Adrenal gland (tissue), 12 donors: ENCODE data around the gene YKT6. TPM values are rescaled to one million over a fixed set of nuclear protein-coding genes. Genes with fewer than 3 reads are reported as not detected.

Source experiments
- DNase-seq, 7 donors: peaks; one replicate each; pipeline ENCODE4 v3.0.0-alpha.2; 2019 to 2020
- H3K27ac ChIP-seq, 5 donors: fragments of 200-600 bp; sonication (generic) in 4 of 5; 1 replicate in 3 of 5; 2 replicates in 2 of 5; pipeline versions ENCODE4 v1.5.1 to v1.8.0; 2016 to 2020; ENCODE audit warnings: mild to moderate bottlenecking in 1 of 5
- H3K27me3 ChIP-seq: fragments of 200-600 bp; 2 replicates; pipeline ENCODE4 v1.8.0; 2021
- H3K36me3 ChIP-seq, 2 donors: fragments of 200-600 bp; replicated peaks in 1 of 2; 1 replicate in 1 of 2; 2 replicates in 1 of 2; pipeline versions ENCODE4 v1.5.1 to v1.8.0; 2018 to 2022
- H3K4me1 ChIP-seq, 2 donors: fragments of 200-600 bp; replicated peaks in 1 of 2; 1 replicate in 1 of 2; 2 replicates in 1 of 2; pipeline versions ENCODE4 v1.5.1 to v1.8.0; 2018 to 2021
- H3K4me3 ChIP-seq, 4 donors: fragments of 200-600 bp; sonication (generic) in 3 of 4; one replicate each; pipeline ENCODE4 v1.5.1; 2016 to 2018
- H3K9me3 ChIP-seq, 3 donors: fragments of 200-600 bp; sonication (generic) in 1 of 3; replicated peaks in 1 of 3; 1 replicate in 2 of 3; 2 replicates in 1 of 3; pipeline versions ENCODE4 v1.5.1 to v1.8.0; 2016 to 2021
- POLR2A ChIP-seq, 2 donors: fragments of 450-650 bp; IDR thresholded peaks; one replicate each; pipeline ENCODE4 v1.6.1; 2017; ENCODE audit warnings: antibody characterized with exemption in 2 of 2, mild to moderate bottlenecking in 2 of 2, moderate library complexity in 1 of 2
- WGBS, 4 donors: extraction: QIAGEN DNeasy Blood & Tissue Kit in 2 of 4; methylation state at CpG; one replicate each; pipeline versions ENCODE4 v1.1.5 to v1.1.7; 2013 to 2017; 5-methylcytosine and 5-hydroxymethylcytosine counted together
- intact Hi-C, 2 donors: fragments of 100-400 bp; cut with DNase I; formaldehyde crosslinking; loops; one replicate each; pipeline versions ENCODE4 v1.14.1 to v1.15.0; 2022 to 2023
- polyA plus RNA-seq, 3 donors: library from polyadenylated mRNA; stranded (reverse); fragments of 200-250 nt in 2 of 3; fragments of 350-450 nt in 1 of 3; fragmentation: Illumina TruSeq in 1 of 3; extraction: RNeasy Lipid Tissue Mini Kit (QIAGEN cat#74804) in 1 of 3; gene quantifications; one replicate each; pipeline ENCODE4 v1.2.3, GENCODE V29; 2013 to 2014
- total RNA-seq, 9 donors: library from RNA; depleted of rRNA in 4 of 9; stranded (reverse); fragments of >200 nt in 4 of 9; fragments of 120-200 nt in 1 of 9; fragmentation: NEBNext Ultra II Directional in 1 of 9; extraction: Animal tissue kit (Norgen Biotek cat#: 25700) in 1 of 9; gene quantifications; one replicate each; pipeline versions ENCODE4 v1.1.0 to v1.2.4, GENCODE V29; 2013 to 2023
- TF ChIP-seq, protein P1 (sequence below), 6 experiments: fragments of 450-650 bp in 4 of 6; fragments of 200-600 bp in 2 of 6; sonication (generic) in 1 of 6; IDR thresholded peaks; 1 replicate in 5 of 6; 2 replicates in 1 of 6; pipeline versions ENCODE4 v1.5.1 to v1.8.0; 2016 to 2021; ENCODE audit warnings: antibody characterized with exemption in 6 of 6, mild to moderate bottlenecking in 2 of 6, moderate library complexity in 1 of 6
- donor health status: healthy with polysubstance abuse.
- donor health status: Bipolar disorder and iron deficiency.
- donor health status: DM: yes; HTN: yes; CAD: no.
- donor health status: DM: no; HTN: no; CAD: no.
- donor health status: DM: no; HTN: no; CAD: no.
- donor health status: DM: yes; HTN: yes; CAD: no.

Gene YKT6
- total and polyA plus RNA-seq, 12 donors: 32.8 to 94.7 (median 53.8) TPM

DNA sequence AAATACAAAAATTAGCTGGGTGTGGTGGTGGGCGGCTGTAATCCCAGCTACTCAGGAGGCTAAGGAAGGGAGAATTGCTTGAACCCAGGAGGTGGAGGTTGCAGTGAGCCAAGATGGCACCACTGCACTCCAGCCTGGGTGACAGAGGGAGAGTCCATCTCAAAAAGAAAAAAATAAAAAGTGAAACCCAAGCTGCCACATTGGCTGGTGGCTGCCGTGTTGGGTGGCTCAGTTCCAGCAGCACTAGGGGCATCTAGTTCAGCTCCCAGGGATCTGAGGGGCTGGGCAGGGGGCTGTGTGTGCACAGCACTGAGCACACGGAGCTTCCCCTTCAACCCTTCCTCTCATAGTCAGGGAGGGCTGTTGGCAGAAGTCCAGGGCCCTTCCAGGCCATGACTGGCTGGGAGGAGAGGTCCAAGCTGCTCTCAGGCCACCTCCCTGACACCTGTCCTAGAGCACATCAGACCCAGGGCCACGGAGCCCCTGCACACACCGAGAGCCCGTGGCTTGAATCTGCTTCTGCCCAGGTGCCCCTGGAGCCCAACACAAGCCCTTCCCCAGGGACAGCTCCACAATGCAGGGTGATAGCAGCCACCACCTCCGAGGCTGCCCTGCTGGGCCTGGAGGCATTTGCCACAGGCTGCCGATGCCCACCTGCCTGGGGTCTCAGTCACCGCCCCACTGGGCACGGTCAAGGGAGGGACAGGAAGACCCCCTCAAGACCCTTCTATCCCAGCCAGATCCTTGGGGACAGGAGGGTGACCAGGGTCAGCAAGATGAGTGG is 47.3 kb downstream of the YKT6 start:
- WGBS, 4 donors: 82 to 87% (median 86%) methylated on average over 4 to 10 of the region's 10 CpGs
- TF ChIP-seq, protein P1, sequence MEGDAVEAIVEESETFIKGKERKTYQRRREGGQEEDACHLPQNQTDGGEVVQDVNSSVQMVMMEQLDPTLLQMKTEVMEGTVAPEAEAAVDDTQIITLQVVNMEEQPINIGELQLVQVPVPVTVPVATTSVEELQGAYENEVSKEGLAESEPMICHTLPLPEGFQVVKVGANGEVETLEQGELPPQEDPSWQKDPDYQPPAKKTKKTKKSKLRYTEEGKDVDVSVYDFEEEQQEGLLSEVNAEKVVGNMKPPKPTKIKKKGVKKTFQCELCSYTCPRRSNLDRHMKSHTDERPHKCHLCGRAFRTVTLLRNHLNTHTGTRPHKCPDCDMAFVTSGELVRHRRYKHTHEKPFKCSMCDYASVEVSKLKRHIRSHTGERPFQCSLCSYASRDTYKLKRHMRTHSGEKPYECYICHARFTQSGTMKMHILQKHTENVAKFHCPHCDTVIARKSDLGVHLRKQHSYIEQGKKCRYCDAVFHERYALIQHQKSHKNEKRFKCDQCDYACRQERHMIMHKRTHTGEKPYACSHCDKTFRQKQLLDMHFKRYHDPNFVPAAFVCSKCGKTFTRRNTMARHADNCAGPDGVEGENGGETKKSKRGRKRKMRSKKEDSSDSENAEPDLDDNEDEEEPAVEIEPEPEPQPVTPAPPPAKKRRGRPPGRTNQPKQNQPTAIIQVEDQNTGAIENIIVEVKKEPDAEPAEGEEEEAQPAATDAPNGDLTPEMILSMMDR (IDR thresholded peaks at IDR 0.05): no peak
- no peak for TF ChIP-seq POLR2A (IDR thresholded peaks at IDR 0.05)
- no peak overlapping the region for H3K27ac ChIP-seq
- no peak overlapping the region for H3K4me3 ChIP-seq
- no peaks in the 10 kb centered on the region for H3K9me3 ChIP-seq
- no peaks in the 10 kb centered on the region for H3K36me3 ChIP-seq
- no peaks in the 10 kb centered on the region for H3K4me1 ChIP-seq
- no peak for DNase-seq
- no peaks in the 10 kb centered on the region for H3K27me3 ChIP-seq
- intact Hi-C loops: loop anchor here in 1 of 2 donors (2.0 kb wide), 1 partner anchor 227 kb away; no protein-coding TSS in a partner anchor

DNA sequence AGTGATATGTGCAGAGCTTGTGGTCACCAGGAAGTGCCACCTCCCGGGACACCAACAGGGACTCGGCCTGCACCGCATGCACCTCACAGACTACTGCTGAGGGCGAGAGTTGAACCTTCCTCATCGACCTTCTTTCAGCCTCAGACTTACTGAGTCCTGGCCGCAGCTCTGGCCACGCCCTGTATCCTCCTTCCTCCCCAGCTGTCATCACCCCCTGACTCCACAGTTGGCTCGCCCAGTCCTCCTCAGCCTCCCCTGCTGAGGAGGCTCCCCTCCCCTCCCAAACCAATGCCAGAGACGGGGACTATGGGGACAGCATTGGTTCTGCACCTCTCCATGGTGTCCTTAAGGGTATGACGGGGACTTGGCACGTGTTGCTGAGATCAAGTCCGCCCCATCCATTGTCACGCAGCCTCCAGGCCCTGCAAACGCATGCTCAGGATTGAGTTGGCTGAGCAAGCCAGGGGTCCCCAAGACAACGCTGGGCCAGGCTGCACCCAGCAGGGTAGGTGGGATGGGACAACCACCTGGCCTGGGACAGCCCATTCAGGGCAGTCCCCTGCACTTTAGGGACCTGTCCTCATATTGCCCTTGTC is 49.0 kb downstream of the YKT6 start:
- H3K36me3 ChIP-seq: no peaks in the 10 kb centered on the region
- WGBS, 4 donors: 89 to 92% (median 90%) methylated on average over 11 to 15 of the region's 15 CpGs
- H3K4me3 ChIP-seq: no peak overlapping the region
- H3K27ac ChIP-seq: no peak overlapping the region
- H3K9me3 ChIP-seq: no peaks in the 10 kb centered on the region
- H3K27me3 ChIP-seq: no peaks in the 10 kb centered on the region
- no peaks in the 10 kb centered on the region for H3K4me1 ChIP-seq
- intact Hi-C loops: loop anchor here in 1 of 2 donors (2.0 kb wide), 1 partner anchor 225 kb away; no protein-coding TSS in a partner anchor
- TF ChIP-seq POLR2A (IDR thresholded peaks at IDR 0.05): no peak
- TF ChIP-seq, protein P1 (IDR thresholded peaks at IDR 0.05): no peak
- no peak for DNase-seq

DNA sequence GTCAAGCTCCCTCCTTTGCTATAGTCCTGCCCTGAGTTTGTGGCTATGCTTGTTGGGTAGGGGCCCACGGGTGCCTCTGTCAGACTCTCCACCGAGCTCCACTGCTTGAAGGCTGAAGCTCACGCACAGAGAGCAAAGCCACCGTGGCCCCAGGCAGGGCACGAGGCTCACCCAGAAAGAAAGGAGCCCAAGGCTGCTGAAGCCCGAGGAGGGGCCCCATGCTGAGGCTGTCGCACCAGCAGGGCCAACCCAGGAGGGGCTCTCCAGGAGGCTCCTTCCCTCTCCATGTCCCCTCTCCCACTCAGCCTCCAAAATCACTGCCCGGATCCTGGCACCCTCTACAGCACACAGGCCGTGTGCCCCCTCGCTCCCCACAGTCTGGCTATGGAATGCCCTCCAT is 50.5 kb downstream of the YKT6 start:
- H3K36me3 ChIP-seq: no peaks in the 10 kb centered on the region
- TF ChIP-seq POLR2A (IDR thresholded peaks at IDR 0.05): no peak
- TF ChIP-seq, protein P1 (IDR thresholded peaks at IDR 0.05): no peak
- intact Hi-C loops: no loop called here
- H3K4me3 ChIP-seq: no peak overlapping the region
- H3K27ac ChIP-seq: no peak overlapping the region
- H3K27me3 ChIP-seq: no peaks in the 10 kb centered on the region
- no peak for DNase-seq
- no peaks in the 10 kb centered on the region for H3K9me3 ChIP-seq
- 89 to 93% (median 93%) methylated on average over 10 of the region's 10 CpGs; no CpG with 5 or more reads in 1 of the 4 donors for WGBS, 4 donors
- H3K4me1 ChIP-seq: no peaks in the 10 kb centered on the region

DNA sequence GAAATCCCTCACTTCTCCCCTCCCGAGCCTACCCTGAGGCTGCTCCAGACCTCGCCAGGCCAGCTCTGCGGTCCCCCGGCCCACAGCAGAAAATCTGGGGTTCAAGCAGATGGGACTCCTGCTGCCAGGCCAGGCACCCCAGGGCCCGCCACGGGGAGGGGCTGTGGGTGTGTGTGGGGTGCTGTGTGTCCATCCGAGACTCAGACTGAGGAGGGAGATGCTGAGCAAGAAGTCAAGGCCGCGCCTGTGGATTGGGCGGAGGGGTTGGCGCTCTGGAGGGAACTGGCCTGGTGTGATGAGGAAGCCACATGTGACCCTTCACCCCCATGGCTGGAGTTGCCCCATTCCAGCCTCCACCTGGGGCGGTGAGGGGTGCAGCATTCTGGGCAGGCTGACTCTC is 51.1 kb downstream of the YKT6 start:
- Histone ChIP-seq H3K27ac (no peak overlapping the region), H3K4me3 (no peak overlapping the region), H3K36me3 (no peaks in the 10 kb centered on the region), H3K27me3 (no peaks in the 10 kb centered on the region), H3K4me1 (no peaks in the 10 kb centered on the region), H3K9me3 (no peaks in the 10 kb centered on the region)
- no peak for DNase-seq
- WGBS, 4 donors: 91 to 94% (median 92%) methylated on average over 12 of the region's 12 CpGs; no CpG with 5 or more reads in 1 of the 4 donors
- TF ChIP-seq, protein P1 (IDR thresholded peaks at IDR 0.05): no peak
- TF ChIP-seq POLR2A (IDR thresholded peaks at IDR 0.05): no peak
- intact Hi-C loops: no loop called here
